ENCODE results near the gene MEI1. TPM values are rescaled to one million over a fixed set of nuclear protein-coding genes. Genes with fewer than 3 reads are reported as not detected.

MEI1 gene
- polyA plus RNA-seq, 1 donor from 2014 or later = not detected

GRCh38 chr22:41779929-41780505, 80.7 kb downstream of the MEI1 start:
- H3K4me2 ChIP-seq (ENCODE audit: low read length) = no peak overlapping the region
- no peaks in the 10 kb centered on the region for H3K27me3 ChIP-seq (ENCODE audit: insufficient read depth, low read depth, low read length)

GRCh38 chr22:41780746-41781505, 81.6 kb downstream of the MEI1 start:
- TF ChIP-seq POLR2AphosphoS5 (IDR thresholded peaks at IDR 0.05) = no peak
- no peak for TF ChIP-seq SMC3 (conservative IDR thresholded peaks at IDR 0.05; ENCODE audit: poor library complexity)
- TF ChIP-seq MXI1 (conservative IDR thresholded peaks at IDR 0.05; ENCODE audit: poor library complexity, severe bottlenecking) = no peak
- TF ChIP-seq REST (IDR thresholded peaks at IDR 0.05; ENCODE audit: borderline replicate concordance) = no peak
- no peak for TF ChIP-seq RAD21 (conservative IDR thresholded peaks at IDR 0.05)
- H3K27me3 ChIP-seq (ENCODE audit: insufficient read depth, low read depth, low read length) = no peaks in the 10 kb centered on the region
- H4K20me1 ChIP-seq (ENCODE audit: insufficient read depth) = no peaks in the 10 kb centered on the region
- H3F3A ChIP-seq (ENCODE audit: insufficient read depth, low read length, poor library complexity, severe bottlenecking) = no peaks in the 10 kb centered on the region
- H3K79me2 ChIP-seq (replicated peaks; ENCODE audit: insufficient read depth, low read length) = no peaks in the 10 kb centered on the region
- H3K27ac ChIP-seq (ENCODE audit: low read length) = peak overlapping the region; percentile 1
- no peak overlapping the region for H3K4me3 ChIP-seq (ENCODE audit: low read length)
- no peak overlapping the region for H3K9ac ChIP-seq (ENCODE audit: low read length)
- H3K36me3 ChIP-seq (ENCODE audit: insufficient read depth, low read length) = no peaks in the 10 kb centered on the region
- no peak overlapping the region for H3K4me2 ChIP-seq (ENCODE audit: low read length)
- H2AFZ ChIP-seq (ENCODE audit: low read depth, low read length) = no peak overlapping the region
- H3K9me3 ChIP-seq (ENCODE audit: low read length) = no peaks in the 10 kb centered on the region
- no peaks in the 10 kb centered on the region for H3K9me2 ChIP-seq (ENCODE audit: insufficient read depth, low read length)

More at GRCh38 chr22:41779929-41780505, 80.7 kb downstream of the MEI1 start:
- no peaks in the 10 kb centered on the region for H3K36me3 ChIP-seq (ENCODE audit: insufficient read depth, low read length)
- H3K4me3 ChIP-seq (ENCODE audit: low read length) = no peak overlapping the region
- H3K79me2 ChIP-seq (replicated peaks; ENCODE audit: insufficient read depth, low read length) = no peaks in the 10 kb centered on the region
- no peaks in the 10 kb centered on the region for H3F3A ChIP-seq (ENCODE audit: insufficient read depth, low read length, poor library complexity, severe bottlenecking)
- H3K9me2 ChIP-seq (ENCODE audit: insufficient read depth, low read length) = no peaks in the 10 kb centered on the region
- no peak overlapping the region for H2AFZ ChIP-seq (ENCODE audit: low read depth, low read length)
- no peaks in the 10 kb centered on the region for H4K20me1 ChIP-seq (ENCODE audit: insufficient read depth)
- peak overlapping the region; percentile 36 for H3K27ac ChIP-seq (ENCODE audit: low read length)
- TF ChIP-seq REST (IDR thresholded peaks at IDR 0.05; ENCODE audit: borderline replicate concordance) (no peak), TAF1 (IDR thresholded peaks at IDR 0.05; ENCODE audit: low read depth) (no peak), MXI1 (conservative IDR thresholded peaks at IDR 0.05; ENCODE audit: poor library complexity, severe bottlenecking) (no peak), POLR2AphosphoS5 (IDR thresholded peaks at IDR 0.05) (no peak), RAD21 (conservative IDR thresholded peaks at IDR 0.05) (no peak), EP300 (conservative IDR thresholded peaks at IDR 0.05; ENCODE audit: poor library complexity, severe bottlenecking) (peak; percentile 39), CTCF (IDR thresholded peaks at IDR 0.05; ENCODE audit: poor library complexity, severe bottlenecking) (no peak)
- no peaks in the 10 kb centered on the region for H3K9me3 ChIP-seq (ENCODE audit: low read length)
- H3K9ac ChIP-seq (ENCODE audit: low read length) = no peak overlapping the region
